Left ventricle myocardium inferior (tissue), 1 donor: ENCODE results near the gene SLC12A1. TPM values are rescaled to one million over a fixed set of nuclear protein-coding genes. Genes with fewer than 3 reads are reported as not detected.

ENCODE experiments used
- total RNA-seq: library from RNA; stranded (reverse); fragmentation: NEBNext Ultra II Directional; extraction: Animal tissue kit (Norgen Biotek cat#: 25700); gene quantifications from one replicate; pipeline ENCODE4 v1.2.1, GENCODE V29; 2021
- donor health status: DM: no; HTN: yes; CAD: no; lungs with severe emphysema.

The SLC12A1 gene
- total RNA-seq, 1 donor from 2014 or later = not detected

Other genes starting within 250 kb of the SLC12A1 start
- gene SLC24A5, start 85.3 kb upstream of the SLC12A1 start, total RNA-seq = not detected
- gene MYEF2, start 28.0 kb upstream of the SLC12A1 start, total RNA-seq = 11.9 TPM
- not detected for gene CTXN2, start 14.6 kb upstream of the SLC12A1 start, total RNA-seq
- 78.5 TPM for gene DUT, start 125.1 kb downstream of the SLC12A1 start, total RNA-seq